ENCODE measurements around the gene ACTN4.

The ACTN4 gene

GRCh38 chr19:38711726-38712153 lies 64.3 kb downstream of the ACTN4 start:
- no peak overlapping the region for H2AFZ ChIP-seq (ENCODE audit: low read length)
- H3K9me3 ChIP-seq (ENCODE audit: insufficient read depth, low read depth, low read length), result no peaks in the 10 kb centered on the region
- H3K4me2 ChIP-seq (ENCODE audit: low read depth, low read length, poor library complexity, severe bottlenecking), result no peak overlapping the region
- H3K9ac ChIP-seq (ENCODE audit: low read depth, low read length, poor library complexity, severe bottlenecking), result no peak overlapping the region
- no peak overlapping the region for H3K4me3 ChIP-seq (ENCODE audit: low read length, poor library complexity, severe bottlenecking)
- peaks cover 92% of the 10 kb centered on the region; the same call in 1 of the 2 replicates for H3K36me3 ChIP-seq (ENCODE audit: insufficient read depth, low read length)
- H3F3A ChIP-seq (ENCODE audit: low read depth), result no peaks in the 10 kb centered on the region
- no peaks in the 10 kb centered on the region for H3K27me3 ChIP-seq (ENCODE audit: insufficient read depth, low read length, poor library complexity, severe bottlenecking)
- no peaks in the 10 kb centered on the region for H3K4me1 ChIP-seq (ENCODE audit: insufficient read depth, low read length, poor library complexity, severe bottlenecking)
- no peaks in the 10 kb centered on the region for H3K9me2 ChIP-seq (replicated peaks; ENCODE audit: low read depth, low read length)
- no peak for TF ChIP-seq EZH2phosphoT487 (IDR thresholded peaks at IDR 0.05; ENCODE audit: borderline replicate concordance)
- no peak for TF ChIP-seq CTCF (conservative IDR thresholded peaks at IDR 0.05; ENCODE audit: low read length)
- no peaks in the 10 kb centered on the region for H4K20me1 ChIP-seq (ENCODE audit: insufficient read depth, low read length, poor library complexity, severe bottlenecking)
- H3K79me2 ChIP-seq (ENCODE audit: insufficient read depth, low read length), result no peaks in the 10 kb centered on the region

- H3K36me3 ChIP-seq (ENCODE audit: insufficient read depth, low read length), result peaks cover 92% of the 10 kb centered on the region; the same call in 1 of the 2 replicates
- H3K79me2 ChIP-seq (ENCODE audit: insufficient read depth, low read length), result no peaks in the 10 kb centered on the region
- H4K20me1 ChIP-seq (ENCODE audit: insufficient read depth, low read length, poor library complexity, severe bottlenecking), result no peaks in the 10 kb centered on the region
These were observed 64.8 kb downstream of the ACTN4 start for GRCh38 chr19:38712161-38712748.

GRCh38 chr19:38713227-38713649 lies 65.8 kb downstream of the ACTN4 start:
- H3K9me2 ChIP-seq (replicated peaks; ENCODE audit: low read depth, low read length), result no peaks in the 10 kb centered on the region
- no peaks in the 10 kb centered on the region for H3K27me3 ChIP-seq (ENCODE audit: insufficient read depth, low read length, poor library complexity, severe bottlenecking)
- no peaks in the 10 kb centered on the region for H3F3A ChIP-seq (ENCODE audit: low read depth)
- no peak overlapping the region for H2AFZ ChIP-seq (ENCODE audit: low read length)
- H4K20me1 ChIP-seq (ENCODE audit: insufficient read depth, low read length, poor library complexity, severe bottlenecking), result no peaks in the 10 kb centered on the region
- no peaks in the 10 kb centered on the region for H3K9me3 ChIP-seq (ENCODE audit: insufficient read depth, low read depth, low read length)
- no peaks in the 10 kb centered on the region for H3K79me2 ChIP-seq (ENCODE audit: insufficient read depth, low read length)
- TF ChIP-seq EZH2phosphoT487 (IDR thresholded peaks at IDR 0.05; ENCODE audit: borderline replicate concordance) (no peak), CTCF (conservative IDR thresholded peaks at IDR 0.05; ENCODE audit: low read length) (no peak)
- H3K36me3 ChIP-seq (ENCODE audit: insufficient read depth, low read length), result peaks cover 90% of the 10 kb centered on the region; the same call in 1 of the 2 replicates
- H3K4me2 ChIP-seq (ENCODE audit: low read depth, low read length, poor library complexity, severe bottlenecking), result no peak overlapping the region
- H3K9ac ChIP-seq (ENCODE audit: low read depth, low read length, poor library complexity, severe bottlenecking), result no peak overlapping the region
- H3K4me3 ChIP-seq (ENCODE audit: low read length, poor library complexity, severe bottlenecking), result no peak overlapping the region
- H3K4me1 ChIP-seq (ENCODE audit: insufficient read depth, low read length, poor library complexity, severe bottlenecking), result no peaks in the 10 kb centered on the region

More at GRCh38 chr19:38712161-38712748, 64.8 kb downstream of the ACTN4 start:
- H2AFZ ChIP-seq (ENCODE audit: low read length), result no peak overlapping the region
- H3K27me3 ChIP-seq (ENCODE audit: insufficient read depth, low read length, poor library complexity, severe bottlenecking), result no peaks in the 10 kb centered on the region
- TF ChIP-seq CTCF (conservative IDR thresholded peaks at IDR 0.05; ENCODE audit: low read length) (no peak), EZH2phosphoT487 (IDR thresholded peaks at IDR 0.05; ENCODE audit: borderline replicate concordance) (no peak)
- H3K9me3 ChIP-seq (ENCODE audit: insufficient read depth, low read depth, low read length), result no peaks in the 10 kb centered on the region
- no peak overlapping the region for H3K4me2 ChIP-seq (ENCODE audit: low read depth, low read length, poor library complexity, severe bottlenecking)
- no peaks in the 10 kb centered on the region for H3K4me1 ChIP-seq (ENCODE audit: insufficient read depth, low read length, poor library complexity, severe bottlenecking)
- no peak overlapping the region for H3K9ac ChIP-seq (ENCODE audit: low read depth, low read length, poor library complexity, severe bottlenecking)
- H3K9me2 ChIP-seq (replicated peaks; ENCODE audit: low read depth, low read length), result no peaks in the 10 kb centered on the region
- H3F3A ChIP-seq (ENCODE audit: low read depth), result no peaks in the 10 kb centered on the region
- H3K4me3 ChIP-seq (ENCODE audit: low read length, poor library complexity, severe bottlenecking), result no peak overlapping the region
